Memory B cell (primary cell): Measurements from ENCODE around the gene TBC1D24.

Experiments
- ATAC-seq: fragments of 150-1000 bp; cut with Tn5 transposase; 2 replicates; pipeline ENCODE4 v1.10.0; 2021; ENCODE audit warnings: low read depth, mild to moderate bottlenecking, moderate library complexity
- DNase-seq, 2 donors: peaks; one replicate each; pipeline ENCODE4 v3.0.0; 2022; ENCODE audit warnings: low spot score in 2 of 2
- H3K27ac Mint-ChIP-seq: one replicate; pipeline ENCODE4 v1.8.0; 2022; ENCODE audit warnings: mild to moderate bottlenecking, moderate library complexity, mixed read lengths
- H3K27me3 Mint-ChIP-seq: one replicate; pipeline ENCODE4 v1.8.0; 2022; ENCODE audit warnings: mixed read lengths
- H3K36me3 Mint-ChIP-seq: one replicate; pipeline ENCODE4 v1.8.0; 2022; ENCODE audit warnings: mild to moderate bottlenecking, mixed read lengths
- H3K4me1 Mint-ChIP-seq: one replicate; pipeline ENCODE4 v1.8.0; 2022; ENCODE audit warnings: mixed read lengths
- H3K4me3 Mint-ChIP-seq: one replicate; pipeline ENCODE4 v1.8.0; 2022; ENCODE audit warnings: mild to moderate bottlenecking, moderate library complexity, mixed read lengths
- H3K9me3 Mint-ChIP-seq: one replicate; pipeline ENCODE4 v1.8.0; 2022; ENCODE audit warnings: mixed read lengths

Gene TBC1D24

GRCh38 chr16:2524339-2524938 lies 49.5 kb downstream of the TBC1D24 start:
- peaks cover 16% of the 10 kb centered on the region for H3K4me1 Mint-ChIP-seq
- ATAC-seq (no peak), DNase-seq (no peak)
- H3K4me3 Mint-ChIP-seq: no peak overlapping the region
- H3K36me3 Mint-ChIP-seq: peaks cover 19% of the 10 kb centered on the region
- H3K27me3 Mint-ChIP-seq: no peaks in the 10 kb centered on the region
- H3K27ac Mint-ChIP-seq: peak overlapping the region; percentile 54
- H3K9me3 Mint-ChIP-seq: no peaks in the 10 kb centered on the region

GRCh38 chr16:2526135-2526534 lies 51.2 kb downstream of the TBC1D24 start:
- Mint-ChIP-seq H3K4me3 (no peak overlapping the region), H3K27me3 (no peaks in the 10 kb centered on the region), H3K36me3 (peaks cover 17% of the 10 kb centered on the region), H3K27ac (peak overlapping the region; percentile 59), H3K4me1 (peaks cover 15% of the 10 kb centered on the region), H3K9me3 (no peaks in the 10 kb centered on the region)
- DNase-seq (no peak), ATAC-seq (no peak)

- no peak for ATAC-seq
- Mint-ChIP-seq H3K9me3 (no peaks in the 10 kb centered on the region), H3K36me3 (peaks cover 17% of the 10 kb centered on the region), H3K27ac (peak overlapping the region; percentile 53), H3K27me3 (no peaks in the 10 kb centered on the region), H3K4me1 (peaks cover 16% of the 10 kb centered on the region), H3K4me3 (no peak overlapping the region)
- DNase-seq: peak in 1 of 2 donors; percentile 3
Observed at GRCh38 chr16:2527071-2527783, 52.3 kb downstream of the TBC1D24 start.

- H3K36me3 Mint-ChIP-seq: peaks cover 17% of the 10 kb centered on the region
- DNase-seq (no peak), ATAC-seq (no peak)
- no peaks in the 10 kb centered on the region for H3K27me3 Mint-ChIP-seq
- peaks cover 19% of the 10 kb centered on the region for H3K4me1 Mint-ChIP-seq
- no peaks in the 10 kb centered on the region for H3K9me3 Mint-ChIP-seq
- no peak overlapping the region for H3K4me3 Mint-ChIP-seq
- H3K27ac Mint-ChIP-seq: peak overlapping the region; percentile 35
Observed at GRCh38 chr16:2527784-2528100, 52.8 kb downstream of the TBC1D24 start.

GRCh38 chr16:2528161-2529060 lies 53.5 kb downstream of the TBC1D24 start:
- Mint-ChIP-seq H3K27ac (peak overlapping the region; percentile 35), H3K9me3 (no peaks in the 10 kb centered on the region), H3K4me1 (peaks cover 19% of the 10 kb centered on the region), H3K36me3 (peaks cover 17% of the 10 kb centered on the region), H3K4me3 (no peak overlapping the region), H3K27me3 (no peaks in the 10 kb centered on the region)
- DNase-seq (peak; percentile 4 to 18), ATAC-seq (no peak)

- peak overlapping the region; percentile 24 for H3K4me3 Mint-ChIP-seq
- DNase-seq: peak in 1 of 2 donors; percentile 26
- no peak for ATAC-seq
- peaks cover 16% of the 10 kb centered on the region for H3K4me1 Mint-ChIP-seq
- H3K36me3 Mint-ChIP-seq: peaks cover 12% of the 10 kb centered on the region
- no peaks in the 10 kb centered on the region for H3K27me3 Mint-ChIP-seq
- H3K27ac Mint-ChIP-seq: peak overlapping the region; percentile 47
- H3K9me3 Mint-ChIP-seq: no peaks in the 10 kb centered on the region
Observed at GRCh38 chr16:2529061-2529931, 54.4 kb downstream of the TBC1D24 start.

GRCh38 chr16:2529961-2530628 lies 55.2 kb downstream of the TBC1D24 start:
- ATAC-seq: no peak

GRCh38 chr16:2530629-2531318 lies 55.8 kb downstream of the TBC1D24 start:
- Mint-ChIP-seq H3K27ac (peak overlapping the region; percentile 98), H3K4me3 (peak overlapping the region; percentile 90), H3K9me3 (no peaks in the 10 kb centered on the region), H3K4me1 (peaks cover 16% of the 10 kb centered on the region), H3K27me3 (no peaks in the 10 kb centered on the region), H3K36me3 (peaks cover 10% of the 10 kb centered on the region)
- DNase-seq (peak in 1 of 2 donors; percentile 25), ATAC-seq (no peak)

More at GRCh38 chr16:2529961-2530628, 55.2 kb downstream of the TBC1D24 start:
- H3K36me3 Mint-ChIP-seq: peaks cover 10% of the 10 kb centered on the region
- no peaks in the 10 kb centered on the region for H3K9me3 Mint-ChIP-seq
- H3K4me1 Mint-ChIP-seq: peaks cover 16% of the 10 kb centered on the region
- no peaks in the 10 kb centered on the region for H3K27me3 Mint-ChIP-seq
- DNase-seq: peak in 1 of 2 donors; percentile 29
- H3K27ac Mint-ChIP-seq: peak overlapping the region; percentile 89
- H3K4me3 Mint-ChIP-seq: peak overlapping the region; percentile 37

- Mint-ChIP-seq H3K4me3 (peak within 1 kb of the TSS; percentile 90), H3K4me1 (peaks cover 14% of the 10 kb centered on the region), H3K27me3 (no peaks in the 10 kb centered on the region), H3K27ac (peak within 1 kb of the TSS; percentile 98), H3K36me3 (peaks cover 6% of the 10 kb centered on the region), H3K9me3 (no peaks in the 10 kb centered on the region)
- ATAC-seq (no peak), DNase-seq (no peak)
Observed at GRCh38 chr16:2531371-2531695, 56.4 kb downstream of the TBC1D24 start, which contains the start of gene CEMP1. CEMP1 (minus strand) TSS chr16:2531408; CDS start chr16:2531073, 335 bp downstream.

GRCh38 chr16:2531696-2532493 lies 57.0 kb downstream of the TBC1D24 start:
- peaks cover 6% of the 10 kb centered on the region for H3K36me3 Mint-ChIP-seq
- peak overlapping the region; percentile 90 for H3K4me3 Mint-ChIP-seq
- peak overlapping the region; percentile 98 for H3K27ac Mint-ChIP-seq

GRCh38 chr16:2532494-2533141 lies 57.7 kb downstream of the TBC1D24 start:
- Mint-ChIP-seq H3K9me3 (no peaks in the 10 kb centered on the region), H3K27me3 (no peaks in the 10 kb centered on the region), H3K4me3 (peak overlapping the region; percentile 90), H3K27ac (peak overlapping the region; percentile 98), H3K4me1 (peaks cover 13% of the 10 kb centered on the region), H3K36me3 (peaks cover 1% of the 10 kb centered on the region)
- DNase-seq: peak; percentile 69 to 71
- ATAC-seq: peak; percentile 32

More at GRCh38 chr16:2531696-2532493, 57.0 kb downstream of the TBC1D24 start:
- Mint-ChIP-seq H3K27me3 (no peaks in the 10 kb centered on the region), H3K9me3 (no peaks in the 10 kb centered on the region), H3K4me1 (peaks cover 13% of the 10 kb centered on the region)
- peak; percentile 81 for ATAC-seq
- peak; percentile 91 to 98 for DNase-seq
